GM23338 (cell line): ENCODE results near the gene METTL26.

Experiments used
- CTCF ChIP-seq, 2 experiments: fragments of 200-600 bp in 1 of 2; sonication (generic) in 1 of 2; conservative IDR thresholded peaks; 2 replicates each; pipeline versions ENCODE4 v1.5.1 to v1.6.1; 2016 to 2017; ENCODE audit warnings: antibody characterized with exemption in 2 of 2, low read depth in 2 of 2, mild to moderate bottlenecking in 2 of 2, moderate library complexity in 1 of 2
- EZH2 ChIP-seq: fragments of 200-600 bp; sonication (generic); IDR thresholded peaks from one replicate; pipeline ENCODE4 v1.8.0; 2017; ENCODE audit warnings: antibody characterized with exemption, mild to moderate bottlenecking, low read depth; ENCODE audit not compliant: unreplicated experiment
- EZH2phosphoT487 ChIP-seq: fragments of 200-600 bp; sonication (generic); IDR thresholded peaks from one replicate; pipeline ENCODE4 v1.8.1; 2018; ENCODE audit warnings: antibody characterized with exemption; ENCODE audit not compliant: unreplicated experiment
- POLR2AphosphoS5 ChIP-seq: IDR thresholded peaks from 2 replicates; pipeline ENCODE4 v1.6.1; 2016; ENCODE audit warnings: antibody characterized with exemption, low read depth

GRCh38 chr16:626787-627453, 9.2 kb downstream of the METTL26 start:
- TF ChIP-seq CTCF (conservative IDR thresholded peaks at IDR 0.05; ENCODE audit: low read depth in 2 of 2) (no peak), EZH2 (no peak), POLR2AphosphoS5 (no peak), EZH2phosphoT487 (no peak)
